Measurements from ENCODE around the gene DNAJB13. TPM values are rescaled to one million over a fixed set of nuclear protein-coding genes. Genes with fewer than 3 reads are reported as not detected.
A peak's percentile ranks its signal among the peaks of the same experiment; 100 is the strongest.

Gene DNAJB13
- total RNA-seq, 6 experiments from 2014 or later, result not detected

DNA sequence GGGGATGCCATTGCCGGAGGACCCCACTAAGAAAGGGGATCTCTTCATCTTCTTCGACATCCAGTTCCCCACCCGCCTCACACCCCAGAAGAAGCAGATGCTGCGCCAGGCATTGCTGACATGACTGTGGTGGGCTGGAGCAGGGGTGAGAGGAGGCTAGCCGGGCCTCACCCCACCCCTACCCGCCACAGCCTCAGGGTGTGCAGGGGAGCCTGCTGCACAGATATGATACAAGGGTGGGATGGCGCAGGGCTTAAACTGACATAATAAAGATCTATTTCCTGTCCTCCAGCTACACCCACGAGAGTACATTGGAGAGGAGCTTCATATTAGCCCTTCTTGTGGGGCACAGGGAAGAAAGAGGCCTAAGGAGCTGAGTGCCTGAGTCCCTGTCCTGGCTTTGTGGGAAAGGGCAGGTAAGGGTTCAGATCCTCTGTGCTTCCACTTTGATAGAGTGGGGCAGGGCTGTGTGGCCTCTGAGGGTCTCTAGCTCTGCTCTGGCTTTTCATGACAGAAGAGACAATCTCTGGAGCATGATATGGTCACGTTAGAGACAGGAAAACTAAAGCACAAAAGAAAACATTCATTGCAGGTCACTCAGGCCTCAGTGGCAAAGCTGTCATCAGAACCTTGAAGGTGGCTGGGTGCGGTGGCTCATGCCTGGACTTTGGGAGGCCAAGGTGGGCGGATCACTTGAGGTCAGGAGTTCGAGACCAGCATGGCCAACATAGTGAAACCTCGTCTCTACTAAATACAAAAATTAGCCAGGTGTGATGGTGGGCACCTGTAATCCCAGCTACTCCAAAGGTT lies 19.4 kb downstream of the DNAJB13 start:
- H3K36me3 ChIP-seq, result no peaks in the 10 kb centered on the region
- no peaks in the 10 kb centered on the region for H3K4me1 ChIP-seq
- TF ChIP-seq, protein P1, sequence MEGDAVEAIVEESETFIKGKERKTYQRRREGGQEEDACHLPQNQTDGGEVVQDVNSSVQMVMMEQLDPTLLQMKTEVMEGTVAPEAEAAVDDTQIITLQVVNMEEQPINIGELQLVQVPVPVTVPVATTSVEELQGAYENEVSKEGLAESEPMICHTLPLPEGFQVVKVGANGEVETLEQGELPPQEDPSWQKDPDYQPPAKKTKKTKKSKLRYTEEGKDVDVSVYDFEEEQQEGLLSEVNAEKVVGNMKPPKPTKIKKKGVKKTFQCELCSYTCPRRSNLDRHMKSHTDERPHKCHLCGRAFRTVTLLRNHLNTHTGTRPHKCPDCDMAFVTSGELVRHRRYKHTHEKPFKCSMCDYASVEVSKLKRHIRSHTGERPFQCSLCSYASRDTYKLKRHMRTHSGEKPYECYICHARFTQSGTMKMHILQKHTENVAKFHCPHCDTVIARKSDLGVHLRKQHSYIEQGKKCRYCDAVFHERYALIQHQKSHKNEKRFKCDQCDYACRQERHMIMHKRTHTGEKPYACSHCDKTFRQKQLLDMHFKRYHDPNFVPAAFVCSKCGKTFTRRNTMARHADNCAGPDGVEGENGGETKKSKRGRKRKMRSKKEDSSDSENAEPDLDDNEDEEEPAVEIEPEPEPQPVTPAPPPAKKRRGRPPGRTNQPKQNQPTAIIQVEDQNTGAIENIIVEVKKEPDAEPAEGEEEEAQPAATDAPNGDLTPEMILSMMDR (IDR thresholded peaks at IDR 0.05), result no peak
- TF ChIP-seq POLR2A (IDR thresholded peaks at IDR 0.05), result no peak
- WGBS (ENCODE audit: insufficient coverage, low coverage, low lambda C conversion rate, missing lambda C conversion rate), result 76% methylated on average over 9 of the region's 13 CpGs
- no peaks in the 10 kb centered on the region for H3K9me3 ChIP-seq
- intact Hi-C loops (cut with DNase I), result no loop called here
- ATAC-seq, result no peak
- no peak for DNase-seq
- no peaks in the 10 kb centered on the region for H3K27me3 ChIP-seq
- H3K27ac ChIP-seq, result no peak overlapping the region
- H3K4me3 ChIP-seq, result no peak overlapping the region

DNA sequence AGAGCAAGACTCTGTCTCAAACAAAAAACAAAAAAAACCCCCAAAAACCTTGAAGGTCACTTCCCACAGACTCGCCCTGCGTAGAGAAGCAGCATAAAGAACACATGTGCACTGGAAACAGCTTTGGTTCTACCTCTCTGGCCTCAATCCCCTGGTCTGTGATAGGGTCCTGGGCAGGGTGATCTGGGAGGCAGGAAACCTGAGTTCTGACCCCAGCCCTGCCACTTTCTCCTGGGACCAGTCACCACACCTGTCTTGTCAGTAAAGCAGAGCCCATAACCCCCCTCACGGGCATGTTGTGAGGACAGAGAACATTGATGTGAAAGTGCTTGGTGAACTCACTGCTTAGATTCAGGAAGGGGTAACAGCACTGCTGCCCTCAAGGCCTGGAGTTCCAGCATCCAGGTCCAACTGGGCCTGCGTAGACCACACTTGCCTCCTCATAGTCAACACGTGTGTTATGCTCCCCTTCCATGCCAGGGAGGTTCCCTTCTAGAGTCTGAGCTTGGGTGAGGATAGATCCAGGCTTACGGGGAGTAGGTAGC lies 20.4 kb downstream of the DNAJB13 start:
- ATAC-seq (no peak), DNase-seq (peak in 1 of 3 donors; percentile 8)
- TF ChIP-seq, protein P1 (IDR thresholded peaks at IDR 0.05), result no peak
- TF ChIP-seq POLR2A (IDR thresholded peaks at IDR 0.05), result no peak
- 93% methylated on average over 3 of the region's 6 CpGs for WGBS (ENCODE audit: insufficient coverage, low coverage, low lambda C conversion rate, missing lambda C conversion rate)
- H3K4me1 ChIP-seq, result no peaks in the 10 kb centered on the region
- no peaks in the 10 kb centered on the region for H3K36me3 ChIP-seq
- intact Hi-C loops (cut with DNase I), result no loop called here
- no peak overlapping the region for H3K4me3 ChIP-seq
- no peaks in the 10 kb centered on the region for H3K27me3 ChIP-seq
- H3K9me3 ChIP-seq, result no peaks in the 10 kb centered on the region
- H3K27ac ChIP-seq, result no peak overlapping the region

DNA sequence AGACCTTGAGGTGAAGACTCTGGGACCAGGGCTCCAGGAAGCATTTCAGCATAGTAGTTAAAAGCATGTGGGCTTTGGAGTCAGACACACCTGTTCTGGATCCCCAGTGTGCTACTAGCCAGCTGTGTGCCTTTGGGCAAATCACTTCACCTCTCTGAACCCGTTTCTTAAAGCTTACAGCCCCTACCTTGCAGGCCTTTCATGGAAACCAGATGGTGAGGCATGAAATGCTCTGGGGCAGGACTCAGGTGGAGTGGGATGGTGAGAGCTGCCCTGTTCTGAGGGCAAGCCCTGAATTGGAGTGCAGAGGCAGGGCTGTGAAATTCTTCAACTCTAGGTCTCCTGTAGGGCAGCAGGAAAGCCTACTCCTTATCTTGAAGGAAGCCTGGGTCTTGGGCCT lies 21.4 kb downstream of the DNAJB13 start:
- ATAC-seq (no peak), DNase-seq (peak in 1 of 3 donors; percentile 20)
- TF ChIP-seq, protein P1 (IDR thresholded peaks at IDR 0.05), result no peak
- no peak for TF ChIP-seq POLR2A (IDR thresholded peaks at IDR 0.05)
- no peaks in the 10 kb centered on the region for H3K27me3 ChIP-seq
- H3K4me1 ChIP-seq, result no peaks in the 10 kb centered on the region
- no peaks in the 10 kb centered on the region for H3K9me3 ChIP-seq
- no peaks in the 10 kb centered on the region for H3K36me3 ChIP-seq
- no peak overlapping the region for H3K4me3 ChIP-seq
- 71% methylated on average over 1 of the region's 1 CpG for WGBS (ENCODE audit: insufficient coverage, low coverage, low lambda C conversion rate, missing lambda C conversion rate)
- intact Hi-C loops (cut with DNase I), result no loop called here
- no peak overlapping the region for H3K27ac ChIP-seq

DNA sequence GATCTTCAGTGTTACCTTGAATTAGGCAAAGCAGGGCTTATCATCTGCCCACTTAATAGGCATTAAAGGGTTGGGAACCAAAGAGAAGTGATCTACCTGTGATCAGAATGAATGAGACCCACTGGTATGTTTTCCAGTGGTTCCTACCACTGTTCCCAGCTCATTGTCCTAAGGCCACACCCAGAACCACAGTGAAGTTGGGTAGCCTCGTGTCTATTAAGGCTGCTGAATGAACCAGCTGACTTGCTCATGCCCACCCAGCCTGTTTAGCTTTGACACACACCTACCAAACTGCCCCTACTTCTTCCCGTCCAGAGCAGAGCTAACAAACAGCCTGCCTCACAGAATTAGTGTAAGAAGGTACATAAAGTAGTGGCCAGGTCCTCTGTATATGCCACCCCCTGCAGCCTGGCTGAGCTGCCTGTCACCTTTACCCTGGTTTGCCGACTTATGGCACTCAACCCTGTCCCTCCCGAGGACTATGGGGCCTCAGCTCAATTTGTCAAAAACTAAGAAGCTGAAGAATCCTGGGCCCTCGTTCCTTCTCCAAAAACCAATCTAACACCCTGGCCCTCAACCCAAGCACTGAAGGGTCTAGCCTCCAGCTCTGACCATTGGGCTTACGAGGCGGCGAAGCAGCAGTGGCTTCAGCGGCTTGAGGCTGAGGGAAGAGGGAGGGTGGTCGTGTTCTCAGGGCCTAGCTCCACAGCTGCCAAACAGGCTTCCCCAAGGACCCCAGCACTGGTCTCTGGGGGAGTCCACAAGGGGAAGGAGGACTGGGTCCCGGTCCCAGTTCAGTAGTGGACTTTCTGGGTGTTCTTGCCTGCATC lies 22.0 kb downstream of the DNAJB13 start:
- H3K4me1 ChIP-seq, result no peaks in the 10 kb centered on the region
- intact Hi-C loops (cut with DNase I), result no loop called here
- no peaks in the 10 kb centered on the region for H3K36me3 ChIP-seq
- no peaks in the 10 kb centered on the region for H3K27me3 ChIP-seq
- TF ChIP-seq, protein P1 (IDR thresholded peaks at IDR 0.05), result no peak
- no peak for TF ChIP-seq POLR2A (IDR thresholded peaks at IDR 0.05)
- H3K9me3 ChIP-seq, result no peaks in the 10 kb centered on the region
- no peak for ATAC-seq
- WGBS (ENCODE audit: insufficient coverage, low coverage, low lambda C conversion rate, missing lambda C conversion rate), result 81% methylated on average over 5 of the region's 11 CpGs
- no peak overlapping the region for H3K4me3 ChIP-seq
- H3K27ac ChIP-seq, result no peak overlapping the region
- DNase-seq, result peak in 1 of 3 donors; percentile 26

Measured in right lobe of liver (tissue), 6 donors.